ENCODE measurements around the gene OR2A14. TPM values are rescaled to one million over a fixed set of nuclear protein-coding genes. Genes with fewer than 3 reads are reported as not detected.

OR2A14 gene
- total RNA-seq, 4 donors from 2014 or later, result not detected

DNA sequence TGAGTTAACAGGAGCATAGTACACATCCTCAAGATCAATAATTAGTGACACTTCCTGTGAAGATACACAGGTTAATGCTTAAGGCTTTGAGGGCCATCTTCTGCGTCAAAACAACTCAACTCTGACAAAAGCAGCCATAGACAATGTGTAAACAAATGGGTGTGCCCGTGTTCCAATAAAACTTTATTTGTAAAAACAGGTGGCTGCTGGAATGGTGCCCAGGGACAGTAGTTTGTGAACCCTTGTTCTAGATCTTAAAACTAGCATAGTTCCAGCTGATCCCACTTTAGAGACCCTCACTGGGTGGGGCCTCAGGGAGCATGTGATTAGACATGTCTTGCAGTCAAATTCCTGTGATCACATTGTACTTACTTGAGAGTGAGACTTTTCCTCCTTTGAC, 7.8 kb downstream of the OR2A14 start:
- TF ChIP-seq CTCF (IDR thresholded peaks at IDR 0.05 in 4 of 5, conservative IDR thresholded peaks at IDR 0.05 in 1 of 5), result no peak
- no peak for TF ChIP-seq POLR2A (IDR thresholded peaks at IDR 0.05)
- H3K4me1 ChIP-seq, result no peaks in the 10 kb centered on the region
- intact Hi-C loops (cut with DNase I; ENCODE audit: low total_unique reads), result loop anchor here (10.0 kb wide), 1 partner anchor 626 kb away; no protein-coding TSS in a partner anchor
- no peaks in the 10 kb centered on the region for H3K36me3 ChIP-seq
- H3K4me3 ChIP-seq, result no peak overlapping the region
- DNase-seq (no peak), ATAC-seq (no peak)
- H3K9me3 ChIP-seq, result no peaks in the 10 kb centered on the region
- no peaks in the 10 kb centered on the region for H3K27me3 ChIP-seq
- in situ Hi-C loops (cut with MboI; ENCODE audit: low sequenced_read_pairs in 4 of 4), result no loop called here
- H3K27ac ChIP-seq, result no peak overlapping the region

- no peak for TF ChIP-seq CTCF (IDR thresholded peaks at IDR 0.05 in 4 of 5, conservative IDR thresholded peaks at IDR 0.05 in 1 of 5)
- no peak for TF ChIP-seq POLR2A (IDR thresholded peaks at IDR 0.05)
- H3K36me3 ChIP-seq, result no peaks in the 10 kb centered on the region
- ATAC-seq (no peak), DNase-seq (no peak)
- intact Hi-C loops (cut with DNase I; ENCODE audit: low total_unique reads), result loop anchor here (10.0 kb wide), 1 partner anchor 627 kb away; no protein-coding TSS in a partner anchor
- H3K27ac ChIP-seq, result no peak overlapping the region
- in situ Hi-C loops (cut with MboI; ENCODE audit: low sequenced_read_pairs in 4 of 4), result no loop called here
- H3K4me3 ChIP-seq, result no peak overlapping the region
- no peaks in the 10 kb centered on the region for H3K27me3 ChIP-seq
- H3K4me1 ChIP-seq, result no peaks in the 10 kb centered on the region
- H3K9me3 ChIP-seq, result no peaks in the 10 kb centered on the region
Observed at GRCh38 chr7:144132262-144132661, 9.3 kb downstream of the OR2A14 start.

- Histone ChIP-seq H3K9me3 (no peaks in the 10 kb centered on the region), H3K27ac (no peak overlapping the region), H3K36me3 (no peaks in the 10 kb centered on the region), H3K27me3 (no peaks in the 10 kb centered on the region), H3K4me3 (no peak overlapping the region), H3K4me1 (no peaks in the 10 kb centered on the region)
- intact Hi-C loops (cut with DNase I; ENCODE audit: low total_unique reads), result loop anchor here (10.0 kb wide), 1 partner anchor 629 kb away; no protein-coding TSS in a partner anchor
- DNase-seq (no peak), ATAC-seq (no peak)
- no peak for TF ChIP-seq CTCF (IDR thresholded peaks at IDR 0.05 in 4 of 5, conservative IDR thresholded peaks at IDR 0.05 in 1 of 5)
- in situ Hi-C loops (cut with MboI; ENCODE audit: low sequenced_read_pairs in 4 of 4), result no loop called here
Observed at GRCh38 chr7:144133307-144133706, 10.3 kb downstream of the OR2A14 start.

- Histone ChIP-seq H3K36me3 (no peaks in the 10 kb centered on the region), H3K4me1 (no peaks in the 10 kb centered on the region), H3K4me3 (no peak overlapping the region), H3K27me3 (no peaks in the 10 kb centered on the region), H3K27ac (no peak overlapping the region), H3K9me3 (no peaks in the 10 kb centered on the region)
- no peak for DNase-seq
- no peak for ATAC-seq
- no peak for TF ChIP-seq POLR2A (IDR thresholded peaks at IDR 0.05)
- no peak for TF ChIP-seq CTCF (IDR thresholded peaks at IDR 0.05 in 4 of 5, conservative IDR thresholded peaks at IDR 0.05 in 1 of 5)
- in situ Hi-C loops (cut with MboI; ENCODE audit: low sequenced_read_pairs in 4 of 4), result no loop called here
- intact Hi-C loops (cut with DNase I; ENCODE audit: low total_unique reads), result loop anchor here (10.0 kb wide), 1 partner anchor 629 kb away; no protein-coding TSS in a partner anchor
Observed at GRCh38 chr7:144134116-144134515, 11.1 kb downstream of the OR2A14 start.

DNA sequence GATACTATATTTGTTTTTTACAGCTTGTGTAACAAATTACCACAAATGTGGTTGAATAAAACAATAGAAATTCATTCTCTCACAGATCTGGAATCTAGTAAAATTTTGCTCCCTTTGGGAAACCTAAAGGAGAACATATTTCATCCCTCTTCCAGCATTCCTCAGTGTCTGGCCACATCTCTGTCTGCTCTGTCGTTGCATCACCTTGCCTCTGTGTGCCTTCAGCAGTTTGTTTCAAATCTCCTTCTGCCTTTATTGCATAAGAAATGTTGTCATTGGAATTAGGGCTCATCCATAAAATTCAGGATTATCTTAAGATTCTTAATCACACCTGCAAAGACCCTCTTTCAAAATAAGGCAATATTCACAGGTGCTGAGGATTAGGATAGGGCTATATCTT, 14.5 kb downstream of the OR2A14 start:
- Histone ChIP-seq H3K9me3 (no peaks in the 10 kb centered on the region), H3K27me3 (no peaks in the 10 kb centered on the region), H3K27ac (no peak overlapping the region), H3K36me3 (no peaks in the 10 kb centered on the region), H3K4me1 (no peaks in the 10 kb centered on the region), H3K4me3 (no peak overlapping the region)
- no peak for DNase-seq
- no peak for TF ChIP-seq CTCF (IDR thresholded peaks at IDR 0.05 in 4 of 5, conservative IDR thresholded peaks at IDR 0.05 in 1 of 5)
- TF ChIP-seq POLR2A (IDR thresholded peaks at IDR 0.05), result no peak
- no peak for ATAC-seq
- in situ Hi-C loops (cut with MboI; ENCODE audit: low sequenced_read_pairs in 4 of 4) (no loop called here), intact Hi-C loops (cut with DNase I; ENCODE audit: low total_unique reads) (loop anchor here (10.0 kb wide), 1 partner anchor 633 kb away; no protein-coding TSS in a partner anchor)
